ENCODE results near the gene LMO3.

DNA sequence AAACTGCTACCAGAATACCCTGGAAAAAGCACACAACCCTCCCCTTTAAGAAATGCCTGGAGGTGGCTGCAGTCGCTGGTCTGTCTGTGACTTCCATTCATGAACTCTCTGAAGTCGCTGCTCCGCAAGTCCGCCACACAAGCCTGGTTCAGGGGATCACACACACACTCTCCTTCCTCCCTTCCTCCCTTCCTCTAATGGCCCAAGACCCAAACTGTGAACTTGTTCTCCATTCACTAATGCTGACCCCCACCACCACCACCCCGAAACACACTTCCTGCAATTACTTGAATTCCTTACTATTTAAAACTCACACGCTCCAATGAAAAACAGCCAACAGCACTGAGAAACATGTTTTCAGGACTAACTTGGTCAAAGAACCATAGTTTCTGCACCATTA, 1.0 kb upstream of the LMO3 start:
- TF ChIP-seq, protein P1, sequence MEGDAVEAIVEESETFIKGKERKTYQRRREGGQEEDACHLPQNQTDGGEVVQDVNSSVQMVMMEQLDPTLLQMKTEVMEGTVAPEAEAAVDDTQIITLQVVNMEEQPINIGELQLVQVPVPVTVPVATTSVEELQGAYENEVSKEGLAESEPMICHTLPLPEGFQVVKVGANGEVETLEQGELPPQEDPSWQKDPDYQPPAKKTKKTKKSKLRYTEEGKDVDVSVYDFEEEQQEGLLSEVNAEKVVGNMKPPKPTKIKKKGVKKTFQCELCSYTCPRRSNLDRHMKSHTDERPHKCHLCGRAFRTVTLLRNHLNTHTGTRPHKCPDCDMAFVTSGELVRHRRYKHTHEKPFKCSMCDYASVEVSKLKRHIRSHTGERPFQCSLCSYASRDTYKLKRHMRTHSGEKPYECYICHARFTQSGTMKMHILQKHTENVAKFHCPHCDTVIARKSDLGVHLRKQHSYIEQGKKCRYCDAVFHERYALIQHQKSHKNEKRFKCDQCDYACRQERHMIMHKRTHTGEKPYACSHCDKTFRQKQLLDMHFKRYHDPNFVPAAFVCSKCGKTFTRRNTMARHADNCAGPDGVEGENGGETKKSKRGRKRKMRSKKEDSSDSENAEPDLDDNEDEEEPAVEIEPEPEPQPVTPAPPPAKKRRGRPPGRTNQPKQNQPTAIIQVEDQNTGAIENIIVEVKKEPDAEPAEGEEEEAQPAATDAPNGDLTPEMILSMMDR (IDR thresholded peaks at IDR 0.05 in 2 of 3, conservative IDR thresholded peaks at IDR 0.05 in 1 of 3; ENCODE audit: borderline replicate concordance in 1 of 3, insufficient read depth in 1 of 3, low read depth in 2 of 3, low read length in 2 of 3), result no peak
- TF ChIP-seq SIN3A (IDR thresholded peaks at IDR 0.05; ENCODE audit: low read depth), result no peak
- no peak for TF ChIP-seq ZNF274 (IDR thresholded peaks at IDR 0.05; ENCODE audit: low read depth, low read length)
- TF ChIP-seq, protein P2, sequence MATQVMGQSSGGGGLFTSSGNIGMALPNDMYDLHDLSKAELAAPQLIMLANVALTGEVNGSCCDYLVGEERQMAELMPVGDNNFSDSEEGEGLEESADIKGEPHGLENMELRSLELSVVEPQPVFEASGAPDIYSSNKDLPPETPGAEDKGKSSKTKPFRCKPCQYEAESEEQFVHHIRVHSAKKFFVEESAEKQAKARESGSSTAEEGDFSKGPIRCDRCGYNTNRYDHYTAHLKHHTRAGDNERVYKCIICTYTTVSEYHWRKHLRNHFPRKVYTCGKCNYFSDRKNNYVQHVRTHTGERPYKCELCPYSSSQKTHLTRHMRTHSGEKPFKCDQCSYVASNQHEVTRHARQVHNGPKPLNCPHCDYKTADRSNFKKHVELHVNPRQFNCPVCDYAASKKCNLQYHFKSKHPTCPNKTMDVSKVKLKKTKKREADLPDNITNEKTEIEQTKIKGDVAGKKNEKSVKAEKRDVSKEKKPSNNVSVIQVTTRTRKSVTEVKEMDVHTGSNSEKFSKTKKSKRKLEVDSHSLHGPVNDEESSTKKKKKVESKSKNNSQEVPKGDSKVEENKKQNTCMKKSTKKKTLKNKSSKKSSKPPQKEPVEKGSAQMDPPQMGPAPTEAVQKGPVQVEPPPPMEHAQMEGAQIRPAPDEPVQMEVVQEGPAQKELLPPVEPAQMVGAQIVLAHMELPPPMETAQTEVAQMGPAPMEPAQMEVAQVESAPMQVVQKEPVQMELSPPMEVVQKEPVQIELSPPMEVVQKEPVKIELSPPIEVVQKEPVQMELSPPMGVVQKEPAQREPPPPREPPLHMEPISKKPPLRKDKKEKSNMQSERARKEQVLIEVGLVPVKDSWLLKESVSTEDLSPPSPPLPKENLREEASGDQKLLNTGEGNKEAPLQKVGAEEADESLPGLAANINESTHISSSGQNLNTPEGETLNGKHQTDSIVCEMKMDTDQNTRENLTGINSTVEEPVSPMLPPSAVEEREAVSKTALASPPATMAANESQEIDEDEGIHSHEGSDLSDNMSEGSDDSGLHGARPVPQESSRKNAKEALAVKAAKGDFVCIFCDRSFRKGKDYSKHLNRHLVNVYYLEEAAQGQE (IDR thresholded peaks at IDR 0.05; ENCODE audit: low read depth), result no peak
- no peak for TF ChIP-seq POLR2A (IDR thresholded peaks at IDR 0.05; ENCODE audit: borderline replicate concordance, extremely low read depth, insufficient read depth, insufficient read length)
- no peak for TF ChIP-seq EZH2phosphoT487 (IDR thresholded peaks at IDR 0.05; ENCODE audit: borderline replicate concordance)
- TF ChIP-seq RAD21 (IDR thresholded peaks at IDR 0.05; ENCODE audit: low read depth), result no peak
- TF ChIP-seq ELF1 (IDR thresholded peaks at IDR 0.05; ENCODE audit: borderline replicate concordance, low read depth), result no peak
- TF ChIP-seq YY1 (IDR thresholded peaks at IDR 0.05; ENCODE audit: extremely low read depth, insufficient replicate concordance, low read depth, low read length), result no peak
- no peak for TF ChIP-seq POLR2AphosphoS5 (IDR thresholded peaks at IDR 0.05; ENCODE audit: low read depth, low read length)
- no peak for TF ChIP-seq CEBPB (IDR thresholded peaks at IDR 0.05; ENCODE audit: low read depth)
- no peak for TF ChIP-seq EZH2 (IDR thresholded peaks at IDR 0.05)
- TF ChIP-seq, protein P3, sequence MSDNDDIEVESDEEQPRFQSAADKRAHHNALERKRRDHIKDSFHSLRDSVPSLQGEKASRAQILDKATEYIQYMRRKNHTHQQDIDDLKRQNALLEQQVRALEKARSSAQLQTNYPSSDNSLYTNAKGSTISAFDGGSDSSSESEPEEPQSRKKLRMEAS (IDR thresholded peaks at IDR 0.05), result no peak
- TF ChIP-seq, protein P4, sequence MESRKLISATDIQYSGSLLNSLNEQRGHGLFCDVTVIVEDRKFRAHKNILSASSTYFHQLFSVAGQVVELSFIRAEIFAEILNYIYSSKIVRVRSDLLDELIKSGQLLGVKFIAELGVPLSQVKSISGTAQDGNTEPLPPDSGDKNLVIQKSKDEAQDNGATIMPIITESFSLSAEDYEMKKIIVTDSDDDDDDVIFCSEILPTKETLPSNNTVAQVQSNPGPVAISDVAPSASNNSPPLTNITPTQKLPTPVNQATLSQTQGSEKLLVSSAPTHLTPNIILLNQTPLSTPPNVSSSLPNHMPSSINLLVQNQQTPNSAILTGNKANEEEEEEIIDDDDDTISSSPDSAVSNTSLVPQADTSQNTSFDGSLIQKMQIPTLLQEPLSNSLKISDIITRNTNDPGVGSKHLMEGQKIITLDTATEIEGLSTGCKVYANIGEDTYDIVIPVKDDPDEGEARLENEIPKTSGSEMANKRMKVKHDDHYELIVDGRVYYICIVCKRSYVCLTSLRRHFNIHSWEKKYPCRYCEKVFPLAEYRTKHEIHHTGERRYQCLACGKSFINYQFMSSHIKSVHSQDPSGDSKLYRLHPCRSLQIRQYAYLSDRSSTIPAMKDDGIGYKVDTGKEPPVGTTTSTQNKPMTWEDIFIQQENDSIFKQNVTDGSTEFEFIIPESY (IDR thresholded peaks at IDR 0.05; ENCODE audit: extremely low read depth, insufficient replicate concordance, low read length), result no peak
